ENCODE measurements around the gene CXCL5.
"Not testable (repeated sequence)": the region's sequence is repeated elsewhere in the genome, so short reads cannot be mapped to it uniquely, and the experiment has no call there.

CXCL5 gene

GRCh38 chr4:74015126-74015780 lies 16.8 kb upstream of the CXCL5 start:
- DNase-seq (ENCODE audit: low read depth, low spot score): no peak

DNA sequence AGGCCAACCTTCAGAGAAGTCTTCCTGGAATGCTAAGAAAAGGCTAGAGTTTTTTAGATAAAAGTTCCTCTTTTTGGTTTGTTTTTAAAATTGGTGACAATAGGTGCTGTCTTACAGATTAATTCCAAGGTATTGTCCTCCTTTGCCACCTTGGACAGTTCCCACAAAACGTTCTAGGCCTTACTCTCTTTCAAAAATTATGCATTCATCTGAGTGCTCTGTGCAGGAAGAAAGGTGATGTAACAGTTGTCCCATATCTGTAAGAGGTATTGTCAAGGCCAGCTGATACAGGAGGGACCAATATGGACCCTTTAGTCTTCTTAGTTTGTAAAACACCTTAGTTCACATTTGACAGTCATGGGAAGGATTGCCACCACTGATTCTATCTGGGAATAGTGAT lies 15.9 kb upstream of the CXCL5 start:
- no peak for DNase-seq (ENCODE audit: low read depth, low spot score)

- DNase-seq (ENCODE audit: low read depth, low spot score): no peak
Measured at GRCh38 chr4:74013264-74013663, 14.8 kb upstream of the CXCL5 start.

DNA sequence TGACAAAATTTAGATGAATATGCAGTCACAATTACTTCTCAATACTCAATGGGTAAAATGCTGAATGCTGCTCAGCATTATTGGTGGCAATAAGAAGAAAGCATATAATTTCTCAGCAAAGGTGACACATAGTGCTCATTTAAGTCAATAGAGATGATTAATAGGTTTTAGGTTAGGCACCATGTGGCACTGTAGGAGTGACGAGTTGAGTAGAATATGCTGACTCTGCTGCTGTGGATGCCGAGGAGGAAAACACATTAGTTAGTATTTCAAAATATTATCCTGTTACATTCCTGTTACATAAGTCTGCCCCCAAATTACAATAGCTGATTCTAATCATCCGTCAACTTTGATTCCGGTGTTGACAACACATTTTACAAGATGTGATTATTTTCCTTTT lies 13.7 kb upstream of the CXCL5 start:
- no peak for DNase-seq (ENCODE audit: low read depth, low spot score)

- DNase-seq (ENCODE audit: low read depth, low spot score): no peak
Measured at GRCh38 chr4:74009307-74009706, 10.8 kb upstream of the CXCL5 start.

GRCh38 chr4:74006009-74006476 lies 7.6 kb upstream of the CXCL5 start:
- DNase-seq (ENCODE audit: low read depth, low spot score): no peak

GRCh38 chr4:74005528-74005927 lies 7.1 kb upstream of the CXCL5 start:
- DNase-seq (ENCODE audit: low read depth, low spot score): no peak

DNA sequence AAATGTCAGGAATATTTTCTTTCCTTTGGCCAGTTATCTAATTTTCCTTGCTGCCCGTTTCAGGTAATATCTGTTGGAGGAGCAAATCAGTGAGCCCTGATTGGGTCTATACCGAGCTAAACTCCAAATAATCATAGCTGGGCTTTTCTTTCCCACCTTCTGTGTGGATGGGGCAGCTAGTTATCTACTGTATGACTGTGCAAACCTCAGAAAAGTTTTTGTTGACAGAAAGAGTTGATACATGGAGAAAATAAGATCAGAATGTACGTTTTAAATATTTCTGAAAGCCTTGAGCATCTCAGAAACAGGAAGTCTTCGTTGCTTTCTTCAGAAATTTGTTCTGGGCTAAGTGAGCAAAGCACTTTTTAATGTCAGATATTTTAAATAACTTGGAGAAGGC lies 6.2 kb upstream of the CXCL5 start:
- DNase-seq (ENCODE audit: low read depth, low spot score): no peak

DNA sequence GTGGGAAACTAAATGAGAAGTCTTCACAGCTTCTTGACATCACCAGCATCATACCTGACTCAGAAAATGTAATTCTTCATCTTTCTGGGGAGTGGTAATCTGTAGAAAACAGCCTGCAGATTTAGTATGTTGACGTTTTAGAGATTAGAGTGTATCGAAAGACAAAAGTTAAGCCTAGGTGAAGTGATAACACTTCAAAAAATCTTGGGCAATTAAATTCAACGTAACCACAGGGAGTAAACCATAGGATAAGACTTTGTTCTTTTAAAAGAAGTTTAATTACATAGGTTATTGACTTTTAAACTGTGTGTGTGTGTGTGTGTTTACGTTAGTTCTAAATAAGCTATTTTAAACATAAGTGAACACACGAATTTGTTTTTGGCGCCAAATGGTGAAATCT lies 1.8 kb upstream of the CXCL5 start:
- DNase-seq (ENCODE audit: low read depth, low spot score): no peak

DNA sequence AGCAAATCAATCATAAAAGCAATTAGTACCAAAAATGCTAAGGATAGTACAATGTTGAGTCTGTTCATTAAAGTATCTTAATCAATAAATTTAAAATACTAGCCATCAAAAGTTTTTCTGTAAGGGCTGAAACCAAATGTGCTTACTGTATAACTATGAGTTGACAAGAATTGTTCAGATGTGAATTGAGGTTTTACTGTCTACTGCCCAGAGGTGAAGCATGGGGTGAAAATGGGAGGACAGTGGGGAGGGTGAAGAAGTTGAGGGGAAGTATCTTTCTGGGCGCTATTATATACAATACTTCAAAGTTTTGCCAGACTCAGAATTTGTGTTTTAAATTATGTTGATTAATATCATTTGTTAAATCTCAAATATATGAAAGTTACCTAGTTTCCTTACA lies 6.4 kb downstream of the CXCL5 start:
- no peak for DNase-seq (ENCODE audit: low read depth, low spot score)

- DNase-seq (ENCODE audit: low read depth, low spot score): no peak
Measured at GRCh38 chr4:73991742-73992000, 6.8 kb downstream of the CXCL5 start.

DNA sequence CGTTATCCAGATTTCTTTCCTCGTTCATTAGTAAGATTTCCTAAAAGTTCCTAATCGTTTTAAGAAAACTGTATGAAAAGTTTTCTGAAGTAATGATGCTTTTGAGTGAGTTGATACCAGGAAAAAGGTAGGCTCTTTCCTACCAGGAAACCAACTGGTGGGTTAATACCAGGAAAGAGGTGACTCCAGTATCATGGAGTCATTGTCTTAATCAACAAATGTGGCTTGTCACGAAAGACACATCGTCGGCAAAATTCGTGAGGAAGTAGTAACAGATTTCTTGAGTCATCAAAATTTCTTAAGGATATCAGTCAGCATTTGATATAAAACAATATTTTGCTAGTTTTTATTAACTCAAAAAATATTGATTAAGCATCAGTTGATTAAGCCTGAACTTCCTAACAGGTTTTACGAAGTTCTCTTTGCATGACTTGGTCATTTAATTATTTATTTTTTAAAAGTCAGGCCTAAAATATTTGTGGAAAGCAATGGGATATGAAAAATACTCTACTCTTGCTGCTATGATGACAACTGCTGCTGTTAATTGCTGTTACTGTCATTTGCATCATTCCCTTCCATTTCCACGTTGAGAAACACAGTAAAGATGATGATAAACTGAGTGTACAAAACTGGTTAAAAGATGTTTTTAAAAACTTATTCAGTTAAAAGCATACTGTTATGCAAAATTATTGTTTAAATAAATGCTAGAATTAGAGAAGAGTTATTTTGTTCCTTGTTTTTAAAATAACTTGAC lies 7.3 kb downstream of the CXCL5 start:
- DNase-seq (ENCODE audit: low read depth, low spot score): no peak

DNA sequence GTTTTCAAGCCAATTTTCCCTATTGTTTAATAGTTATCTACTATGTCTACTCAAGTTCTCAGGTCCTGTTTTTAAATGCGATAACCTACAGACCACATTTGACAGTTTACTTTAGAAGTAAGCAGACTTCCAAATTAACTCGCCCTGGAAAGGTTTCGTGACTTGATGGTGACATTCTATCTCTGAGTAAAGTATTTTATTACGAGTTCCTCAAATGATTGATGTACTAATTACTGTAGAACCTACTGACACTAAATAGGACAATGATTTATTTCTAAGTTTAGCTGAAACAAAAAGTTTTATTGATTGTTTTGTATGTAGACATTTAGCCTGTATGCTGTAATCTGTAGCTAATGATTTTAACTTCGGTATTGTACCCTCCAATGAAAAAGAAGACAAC lies 8.5 kb downstream of the CXCL5 start:
- DNase-seq (ENCODE audit: low read depth, low spot score): no peak

- no peak for DNase-seq (ENCODE audit: low read depth, low spot score)
Measured at GRCh38 chr4:73989031-73989430, 9.4 kb downstream of the CXCL5 start.

GRCh38 chr4:73988061-73988460 lies 10.4 kb downstream of the CXCL5 start, which contains the start of gene PPBP:
Gene PPBP, minus strand, starts transcription at chr4:73988190. Its CDS starts 87 bp downstream, at chr4:73988103.
- DNase-seq (ENCODE audit: low read depth, low spot score): no peak

- DNase-seq (ENCODE audit: low read depth, low spot score): no peak
Measured at GRCh38 chr4:73985528-73985852, 13.0 kb downstream of the CXCL5 start.

GRCh38 chr4:73984736-73985527 lies 13.5 kb downstream of the CXCL5 start:
- DNase-seq (ENCODE audit: low read depth, low spot score): no peak

GRCh38 chr4:73981175-73981574 lies 17.3 kb downstream of the CXCL5 start:
- not testable (repeated sequence) for DNase-seq (ENCODE audit: low read depth, low spot score)

- DNase-seq (ENCODE audit: low read depth, low spot score): no peak
Measured at GRCh38 chr4:73979407-73979957, 19.0 kb downstream of the CXCL5 start.

GRCh38 chr4:73978886-73979285 lies 19.6 kb downstream of the CXCL5 start:
- peak; percentile 20 for DNase-seq (ENCODE audit: low read depth, low spot score)

DNA sequence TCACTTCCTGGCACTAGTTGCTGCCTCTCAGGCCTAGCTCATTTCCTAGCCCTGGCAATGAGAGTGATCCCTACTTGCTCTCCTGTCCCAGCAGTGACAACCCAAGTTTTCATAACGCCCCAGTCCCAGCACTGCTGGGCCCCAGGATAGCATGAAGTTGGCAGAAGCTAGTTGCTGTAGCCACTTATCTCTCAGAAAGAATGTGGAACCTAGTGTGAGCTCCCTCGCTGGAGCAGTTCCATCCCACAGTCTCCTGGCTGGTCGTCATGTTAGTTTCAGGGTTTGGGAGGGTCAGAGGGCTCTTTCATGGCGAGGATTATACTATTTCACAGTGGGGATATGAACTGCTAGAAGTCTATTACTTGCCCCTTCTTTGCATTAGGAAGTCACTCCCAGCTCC lies 21.8 kb downstream of the CXCL5 start:
- no peak for DNase-seq (ENCODE audit: low read depth, low spot score)

GRCh38 chr4:73976217-73976616 lies 22.3 kb downstream of the CXCL5 start:
- no peak for DNase-seq (ENCODE audit: low read depth, low spot score)

GRCh38 chr4:73974352-73974751 lies 24.1 kb downstream of the CXCL5 start:
- DNase-seq (ENCODE audit: low read depth, low spot score): no peak
